HepG2 (cell line): Measurements from ENCODE around the gene NME8. TPM values are rescaled to one million over a fixed set of nuclear protein-coding genes. Genes with fewer than 3 reads are reported as not detected.

Experiments
- AGO1 ChIP-seq: fragments of 200-400 bp; formaldehyde crosslinking; IDR thresholded peaks from 2 replicates; pipeline ENCODE4 v1.6.1; 2017; ENCODE audit warnings: mild to moderate bottlenecking, low read depth, low read length, moderate library complexity; ENCODE audit not compliant: poor library complexity, severe bottlenecking
- AKAP8 ChIP-seq: sonication (generic); formaldehyde crosslinking; IDR thresholded peaks from 2 replicates; pipeline ENCODE4 v1.5.1; 2020; ENCODE audit warnings: mild to moderate bottlenecking, missing genetic modification reagents
- ARID4A ChIP-seq: sonication (generic); formaldehyde crosslinking; IDR thresholded peaks from 2 replicates; pipeline ENCODE4 v1.5.0; 2020; ENCODE audit warnings: mild to moderate bottlenecking, missing genetic modification reagents, borderline replicate concordance
- CC2D1A ChIP-seq: sonication (generic); formaldehyde crosslinking; IDR thresholded peaks from 2 replicates; pipeline ENCODE4 v1.8.1; 2023; ENCODE audit warnings: mild to moderate bottlenecking, missing genetic modification reagents
- FOXP1 ChIP-seq, 2 experiments: fragments of 450-650 bp in 1 of 2; IDR thresholded peaks; 2 replicates each; pipeline ENCODE4 v1.6.1; 2017 to 2018; ENCODE audit warnings: antibody characterized with exemption in 1 of 2
- HNRNPH1 ChIP-seq: fragments of 200-400 bp; formaldehyde crosslinking; optimal IDR thresholded peaks from 2 replicates; pipeline ENCODE3; 2017; ENCODE audit warnings: mild to moderate bottlenecking, low read depth, low read length
- MLXIP ChIP-seq: sonication (generic); formaldehyde crosslinking; IDR thresholded peaks from 2 replicates; pipeline ENCODE4 v1.9.0; 2021; ENCODE audit warnings: missing genetic modification reagents, borderline replicate concordance
- SNRNP70 ChIP-seq: fragments of 200-400 bp; formaldehyde crosslinking; IDR thresholded peaks from 2 replicates; pipeline ENCODE4 v1.6.1; 2017; ENCODE audit warnings: mild to moderate bottlenecking, low read depth, low read length, moderate library complexity
- U2AF2 ChIP-seq: fragments of 200-400 bp; formaldehyde crosslinking; IDR thresholded peaks from 2 replicates; pipeline ENCODE4 v1.6.1; 2017; ENCODE audit warnings: low read depth, mild to moderate bottlenecking, low read length
- YEATS2 ChIP-seq: sonication (generic); formaldehyde crosslinking; IDR thresholded peaks from 2 replicates; pipeline ENCODE4 v1.4.0; 2020; ENCODE audit warnings: missing genetic modification reagents, borderline replicate concordance
- ZFP62 ChIP-seq: sonication (generic); formaldehyde crosslinking; IDR thresholded peaks from 2 replicates; pipeline ENCODE4 v1.4.0; 2020; ENCODE audit warnings: missing genetic modification reagents
- ZNF274 ChIP-seq: sonication (generic); formaldehyde crosslinking; IDR thresholded peaks from 2 replicates; pipeline ENCODE4 v1.5.1; 2020; ENCODE audit warnings: mild to moderate bottlenecking, missing genetic modification reagents
- ZNF335 ChIP-seq: sonication (generic); formaldehyde crosslinking; IDR thresholded peaks from 2 replicates; pipeline ENCODE4 v1.4.0; 2020; ENCODE audit warnings: missing genetic modification reagents
- ZNF451 ChIP-seq: sonication (generic); formaldehyde crosslinking; IDR thresholded peaks from 2 replicates; pipeline ENCODE4 v1.5.0; 2020; ENCODE audit warnings: mild to moderate bottlenecking, missing genetic modification reagents
- ZNF660 ChIP-seq: sonication (generic); formaldehyde crosslinking; IDR thresholded peaks from 2 replicates; pipeline ENCODE4 v1.5.1; 2020; ENCODE audit warnings: mild to moderate bottlenecking, low read depth, missing genetic modification reagents, borderline replicate concordance
- ZNF7 ChIP-seq: IDR thresholded peaks from 2 replicates; pipeline ENCODE4 v1.6.1; 2016; ENCODE audit warnings: missing biosample characterization, missing genetic modification reagents
- ZNF816 ChIP-seq: sonication (generic); formaldehyde crosslinking; IDR thresholded peaks from 2 replicates; pipeline ENCODE4 v1.8.0; 2022; ENCODE audit warnings: missing genetic modification reagents, mild to moderate bottlenecking, borderline replicate concordance
- ZSCAN31 ChIP-seq: sonication (generic); formaldehyde crosslinking; IDR thresholded peaks from 2 replicates; pipeline ENCODE4 v1.5.0; 2020; ENCODE audit warnings: low read depth, mild to moderate bottlenecking, missing genetic modification reagents
- polyA plus RNA-seq, 8 experiments: library from polyadenylated mRNA; depleted of rRNA in 3 of 8; stranded (reverse) in 7 of 8; unstranded in 1 of 8; fragments of >200 nt; fragmentation: Illumina TruSeq in 4 of 8; extraction: Trizol in 4 of 8; gene quantifications; 2 replicates each; pipeline versions ENCODE4 v1.2.1 to v1.2.3, GENCODE V29; 2011 to 2016; ENCODE audit warnings: low read depth in 4 of 8, missing spikeins in 1 of 8, mixed read lengths in 1 of 8; ENCODE audit not compliant: insufficient read depth in 1 of 8
- total RNA-seq, 5 experiments: library from RNA; depleted of rRNA; stranded (reverse); fragments of >200 nt; fragmentation: Illumina TruSeq; extraction: Trizol; gene quantifications; 2 replicates each; pipeline ENCODE4 v1.2.3, GENCODE V29; 2016; ENCODE audit warnings: low read depth in 1 of 5

The NME8 gene
- total and polyA plus RNA-seq, 2 of the 13 experiments (the other 11 are each of a cell fraction or from before 2014, with no cell fraction given) = not detected

- TF ChIP-seq ARID4A (peak; percentile 80; the same call in 1 of the 2 replicates), CC2D1A (CRISPR knock-in tag) (no peak), ZNF274 (CRISPR knock-in tag) (peak; percentile 77), AKAP8 (peak; percentile 94), ZNF451 (CRISPR knock-in tag) (peak; percentile 77; the same call in 1 of the 2 replicates), ZSCAN31 (CRISPR knock-in tag) (peak; percentile 87; the same call in 1 of the 2 replicates), ZNF335 (peak; percentile 36; the same call in 1 of the 2 replicates), MLXIP (CRISPR knock-in tag) (no peak), ZNF816 (CRISPR knock-in tag) (no peak), U2AF2 (no peak), HNRNPH1 (no peak), ZNF660 (no peak), ZNF7 (CRISPR knock-in tag) (no peak), FOXP1 (IDR thresholded peaks at IDR 0.05) (peak; percentile 80), FOXP1 (CRISPR knock-in tag; IDR thresholded peaks at IDR 0.05) (peak; percentile 95), YEATS2 (CRISPR knock-in tag) (peak; percentile 73; the same call in 1 of the 2 replicates), SNRNP70 (no peak), ZFP62 (no peak), AGO1 (no peak)
These were observed 94.7 kb downstream of the NME8 start (continued) for GRCh38 chr7:37942934-37943610.
